ENCODE data around the gene CENATAC. TPM values are rescaled to one million over a fixed set of nuclear protein-coding genes. Genes with fewer than 3 reads are reported as not detected.
"Not testable (repeated sequence)": the region's sequence is repeated elsewhere in the genome, so short reads cannot be mapped to it uniquely, and the experiment has no call there.

Gene CENATAC
- total RNA-seq, 4 donors from 2014 or later = 66.4 to 192 (median 105) TPM

GRCh38 chr11:119016216-119017009 is 18.5 kb downstream of the CENATAC start:
- Histone ChIP-seq H3K27ac (no peak overlapping the region), H3K4me1 (peaks cover 0 to 43% (median 16%) of the 10 kb centered on the region in 4 donors), H3K27me3 (no peaks in the 10 kb centered on the region), H3K9me3 (no peaks in the 10 kb centered on the region), H3K36me3 (peaks cover 0 to 50% (median 7%) of the 10 kb centered on the region in 3 donors), H3K4me3 (peak overlapping the region in 2 of 4 donors; percentile 87 to 95)
- TF ChIP-seq CTCF (IDR thresholded peaks at IDR 0.05) (no peak), POLR2A (IDR thresholded peaks at IDR 0.05) (no peak)
- no peak for DNase-seq

DNA sequence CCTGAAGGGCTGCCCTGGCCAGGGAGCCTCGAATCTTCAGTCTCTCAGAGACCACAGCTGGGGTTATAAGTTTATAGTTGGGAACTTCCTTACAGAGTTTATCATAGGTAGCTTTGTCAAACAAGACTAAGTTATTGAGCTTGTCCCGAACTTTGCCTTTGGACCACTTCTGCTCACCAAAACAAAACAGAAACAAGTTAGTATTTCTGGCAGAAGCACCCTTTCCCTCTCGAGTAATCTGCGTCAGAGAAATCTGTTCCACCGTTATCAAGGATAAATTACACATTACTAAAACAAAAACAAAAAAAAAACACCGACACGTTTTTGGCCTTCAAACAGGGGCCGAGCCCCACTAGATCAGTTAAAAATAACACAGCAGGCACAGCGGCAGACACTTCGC is 19.4 kb downstream of the CENATAC start:
- peaks cover 0 to 52% (median 18%) of the 10 kb centered on the region in 4 donors for H3K4me1 ChIP-seq
- H3K27me3 ChIP-seq, H3K9me3 ChIP-seq, DNase-seq: not testable (repeated sequence)
- peaks cover 0 to 48% (median 7%) of the 10 kb centered on the region in 3 donors for H3K36me3 ChIP-seq
- H3K27ac ChIP-seq = peak overlapping the region; percentile 89 to 99 (median 97)
- H3K4me3 ChIP-seq = peak overlapping the region; percentile 66 to 95 (median 80)

DNA sequence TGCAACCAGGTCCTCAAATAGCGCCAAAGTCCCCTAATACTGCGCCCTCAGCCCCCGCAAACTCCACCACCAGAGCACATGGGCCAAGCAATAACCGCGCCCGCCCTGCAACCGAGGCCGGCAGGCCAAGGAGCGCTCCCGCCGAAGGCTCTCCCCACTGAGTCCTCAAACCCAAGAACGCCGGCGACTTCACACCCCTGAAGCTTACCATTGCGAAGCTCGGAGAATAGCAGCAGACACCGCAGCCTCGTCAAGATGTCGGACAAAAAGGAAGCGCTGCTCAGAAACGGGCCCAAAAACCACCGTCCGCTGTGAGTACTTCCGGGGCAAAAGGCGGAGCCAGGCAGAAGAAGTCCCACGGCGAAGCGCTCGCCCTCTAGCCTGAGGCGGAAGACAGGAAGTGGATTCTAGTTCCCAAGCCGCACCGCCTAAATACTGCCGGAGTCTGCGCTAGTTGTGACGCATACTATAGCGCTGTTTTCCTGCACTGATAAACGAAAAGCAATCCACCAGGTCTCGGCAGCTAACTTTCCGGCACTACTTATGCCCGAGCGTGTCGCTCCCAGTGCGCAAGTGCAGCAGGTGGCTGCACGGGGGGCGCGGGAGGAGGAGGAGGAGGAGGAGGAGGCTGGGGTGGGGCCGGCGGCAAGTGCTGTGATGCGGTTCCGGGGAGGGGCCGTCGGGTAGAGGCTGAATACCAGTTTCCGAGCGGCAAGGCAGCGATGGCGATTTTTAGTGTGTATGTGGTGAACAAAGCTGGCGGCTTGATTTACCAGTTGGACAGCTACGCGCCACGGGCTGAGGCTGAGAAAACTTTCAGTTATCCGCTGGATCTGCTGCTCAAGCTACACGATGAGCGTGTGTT is 20.4 kb downstream of the CENATAC start, which contains the start of the genes RPS25 and TRAPPC4:
RPS25 (minus strand) TSS at position 270 of the 865 bp plus-strand sequence; CDS start at position 211, 59 bp downstream.
TRAPPC4 (plus strand) TSS at position 693 of the 865 bp plus-strand sequence; CDS start at position 723, 30 bp downstream.
- Histone ChIP-seq H3K9me3 (no peaks in the 10 kb centered on the region), H3K36me3 (peaks cover 0 to 47% (median 7%) of the 10 kb centered on the region in 3 donors), H3K4me1 (peaks cover 0 to 59% (median 18%) of the 10 kb centered on the region in 4 donors), H3K27me3 (no peaks in the 10 kb centered on the region), H3K4me3 (peak within 1 kb of the TSS; percentile 66 to 95 (median 80)), H3K27ac (peak within 1 kb of the TSS; percentile 89 to 99 (median 97))
- peak; percentile 95 to 98 (median 95) for DNase-seq
- TF ChIP-seq POLR2A (IDR thresholded peaks at IDR 0.05) (peak; percentile 59 to 63), CTCF (IDR thresholded peaks at IDR 0.05) (peak in 2 of 6 experiments; percentile 10 to 14)

DNA sequence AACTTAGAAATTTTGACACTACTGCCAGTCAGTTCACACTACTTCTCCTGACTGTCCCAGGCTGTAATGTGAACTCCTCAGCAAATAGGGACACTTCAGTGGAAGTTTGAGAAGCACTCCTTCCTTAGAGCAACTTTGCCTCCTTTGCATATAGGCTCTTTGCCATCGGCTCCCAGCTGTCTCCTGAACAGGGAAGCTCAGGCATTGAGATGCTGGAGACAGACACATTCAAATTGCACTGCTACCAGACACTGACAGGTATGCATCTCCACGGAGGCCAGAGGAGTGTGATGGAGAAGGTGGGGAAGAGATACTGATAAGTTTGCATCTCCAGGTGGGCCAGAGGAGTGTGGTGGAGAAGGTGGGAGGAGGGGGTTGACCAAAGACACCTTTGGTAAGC is 22.1 kb downstream of the CENATAC start:
- H3K27ac ChIP-seq = peak overlapping the region in 2 of 4 donors; percentile 97 to 99
- peak overlapping the region in 2 of 4 donors; percentile 87 to 95 for H3K4me3 ChIP-seq
- DNase-seq = no peak
- peaks cover 0 to 50% (median 4%) of the 10 kb centered on the region in 3 donors for H3K36me3 ChIP-seq
- peaks cover 0 to 73% (median 18%) of the 10 kb centered on the region in 4 donors for H3K4me1 ChIP-seq
- H3K9me3 ChIP-seq = no peaks in the 10 kb centered on the region
- TF ChIP-seq CTCF (IDR thresholded peaks at IDR 0.05) = no peak
- no peak for TF ChIP-seq POLR2A (IDR thresholded peaks at IDR 0.05)
- H3K27me3 ChIP-seq = no peaks in the 10 kb centered on the region

DNA sequence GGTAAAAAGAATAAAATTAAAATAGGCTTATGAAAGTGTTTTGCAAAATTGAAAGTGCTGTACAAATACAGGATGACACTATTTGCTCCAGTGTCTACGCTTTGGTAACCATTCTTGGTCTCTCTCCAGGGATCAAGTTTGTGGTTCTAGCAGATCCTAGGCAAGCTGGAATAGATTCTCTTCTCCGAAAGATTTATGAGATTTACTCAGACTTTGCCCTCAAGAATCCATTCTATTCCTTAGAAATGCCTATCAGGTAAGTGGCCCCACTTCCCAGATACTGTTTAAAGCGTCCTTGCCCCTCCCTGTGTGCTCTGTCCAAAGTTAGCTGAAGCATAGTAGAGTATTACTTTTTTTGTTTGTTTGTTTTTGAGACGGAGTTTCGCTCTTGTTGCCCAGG is 23.7 kb downstream of the CENATAC start:
- peaks cover 0 to 47% (median 0%) of the 10 kb centered on the region in 3 donors for H3K36me3 ChIP-seq
- no peaks in the 10 kb centered on the region for H3K9me3 ChIP-seq
- no peaks in the 10 kb centered on the region for H3K27me3 ChIP-seq
- TF ChIP-seq POLR2A (IDR thresholded peaks at IDR 0.05) (no peak), CTCF (IDR thresholded peaks at IDR 0.05) (no peak)
- H3K4me3 ChIP-seq = no peak overlapping the region
- peak overlapping the region in 2 of 4 donors; percentile 46 to 77 for H3K27ac ChIP-seq
- peaks cover 0 to 75% (median 17%) of the 10 kb centered on the region in 4 donors for H3K4me1 ChIP-seq
- DNase-seq = no peak
